K562 (cell line): ENCODE data around the gene CASR. TPM values are rescaled to one million over a fixed set of nuclear protein-coding genes. Genes with fewer than 3 reads are reported as not detected.

ENCODE experiments used
- ATAC-seq: fragments of 200-7000 bp; cut with Tn5 transposase; 3 replicates; pipeline ENCODE4 v1.9.1; 2020; ENCODE audit warnings: moderate library complexity
- BruUV-seq: library from RNA; stranded (reverse); fragments of 400-500 nt; replicated peaks from 2 replicates; lab custom pipeline; 2021; lab: Mats Ljungman, UMichigan
- CTCF ChIA-PET: fragments of 300-600 bp; formaldehyde crosslinking; extraction: SDS; loops from one replicate; lab custom pipeline; 2021; ENCODE audit warnings: low intra/inter-chr PET ratio; lab: Yijun Ruan, JAX
- POLR2A ChIA-PET: fragments of 300-600, 350-650 bp; sonication (Branson Sonifier 250); formaldehyde crosslinking; extraction: SDS; loops from one replicate; lab custom pipeline; 2021; ENCODE audit warnings: antibody characterized with exemption, inconsistent platforms; lab: Yijun Ruan, JAX
- DNase-seq, 4 experiments: peaks; one replicate each; pipeline versions ENCODE4 v3.0.0 to v3.0.0-alpha.2; 2011 to 2018; ENCODE audit warnings: low spot score in 3 of 4, mixed read lengths in 3 of 4; ENCODE audit errors: extremely low read depth in 1 of 4
- FAIRE-seq: peaks from 2 replicates; lab custom pipeline; 2011; peaks lifted over from hg19 to GRCh38; lab: Jason Lieb, UNC
- H2AFZ ChIP-seq: 2 replicates; pipeline ENCODE4 v1.6.0; 2011; ENCODE audit warnings: low read depth, low read length, control low read depth, inconsistent platforms
- H3K27ac ChIP-seq: fragments of 200-600 bp; 3 replicates; pipeline ENCODE4 v1.8.0; 2011; ENCODE audit warnings: low read depth, mild to moderate bottlenecking, control low read depth, inconsistent platforms, low read length, moderate library complexity, mixed read lengths; ENCODE audit errors: extremely low read depth
- H3K27me3 ChIP-seq, 2 experiments: fragments of 300-600 bp in 1 of 2; 2 replicates in 1 of 2; 3 replicates in 1 of 2; pipeline versions ENCODE4 v1.6.0 to v1.8.0; 2011; ENCODE audit warnings: inconsistent platforms in 2 of 2, low read length in 2 of 2, mild to moderate bottlenecking in 1 of 2, mixed read lengths in 1 of 2, moderate library complexity in 1 of 2; ENCODE audit not compliant: control insufficient read depth in 2 of 2, insufficient read depth in 2 of 2
- H3K36me3 ChIP-seq: fragments of 300-600 bp; 3 replicates; pipeline ENCODE4 v1.8.0; 2011; ENCODE audit warnings: mild to moderate bottlenecking, low read length, inconsistent platforms; ENCODE audit not compliant: control insufficient read depth, insufficient read depth
- H3K4me1 ChIP-seq, 2 experiments: fragments of 200-600 bp in 1 of 2; replicated peaks in 1 of 2; 2 replicates in 1 of 2; 3 replicates in 1 of 2; pipeline versions ENCODE4 v1.5.1 to v1.8.0; 2011; ENCODE audit warnings: inconsistent platforms in 2 of 2, low read length in 2 of 2, mild to moderate bottlenecking in 1 of 2, mixed read lengths in 1 of 2, moderate library complexity in 1 of 2; ENCODE audit not compliant: control insufficient read depth in 2 of 2, insufficient read depth in 2 of 2
- H3K4me2 ChIP-seq: 2 replicates; pipeline ENCODE4 v1.6.1; 2011; ENCODE audit warnings: low read length, control low read depth, inconsistent platforms, mixed read lengths; ENCODE audit not compliant: insufficient read depth
- H3K4me3 ChIP-seq: fragments of 200-600 bp; sonication (generic), shearing (Covaris generic); 2 replicates; pipeline ENCODE4 v1.5.1; 2016; ENCODE audit warnings: control low read depth, inconsistent platforms
- H3K79me2 ChIP-seq: fragments of 200-600 bp; 3 replicates; pipeline ENCODE4 v1.8.0; 2011; ENCODE audit warnings: low read length, inconsistent platforms; ENCODE audit not compliant: control insufficient read depth, insufficient read depth
- H3K9ac ChIP-seq, 2 experiments: 2 replicates each; pipeline versions ENCODE4 v1.6.0 to v1.6.1; 2011; ENCODE audit warnings: low read depth in 2 of 2, low read length in 2 of 2, control low read depth in 1 of 2, inconsistent platforms in 1 of 2, mild to moderate bottlenecking in 1 of 2, mixed read lengths in 1 of 2; ENCODE audit not compliant: insufficient read depth in 1 of 2
- H3K9me1 ChIP-seq: one replicate; pipeline ENCODE4 v1.6.0; 2011; ENCODE audit warnings: inconsistent platforms, mild to moderate bottlenecking, low read length, moderate library complexity; ENCODE audit not compliant: control insufficient read depth, insufficient read depth
- H3K9me3 ChIP-seq: replicated peaks from 2 replicates; pipeline ENCODE4 v1.5.1; 2011; ENCODE audit warnings: low read depth, low read length, inconsistent platforms; ENCODE audit not compliant: control insufficient read depth, insufficient read depth
- H4K20me1 ChIP-seq: replicated peaks from 2 replicates; pipeline ENCODE4 v1.6.1; 2011; ENCODE audit warnings: low read length, inconsistent platforms, mixed read lengths; ENCODE audit not compliant: control insufficient read depth, insufficient read depth
- COPS2 ChIP-seq: fragments of 450-650 bp; conservative IDR thresholded peaks from 2 replicates; pipeline ENCODE4 v1.6.1; 2016; ENCODE audit warnings: mild to moderate bottlenecking, moderate library complexity
- GABPB1 ChIP-seq: sonication (generic); formaldehyde crosslinking; IDR thresholded peaks from 2 replicates; pipeline ENCODE4 v1.8.0; 2022; ENCODE audit warnings: mild to moderate bottlenecking, missing genetic modification reagents
- HNRNPLL ChIP-seq: fragments of 200-400 bp; formaldehyde crosslinking; IDR thresholded peaks from 2 replicates; pipeline ENCODE4 v1.6.1; 2017; ENCODE audit warnings: low read length, low read depth, mild to moderate bottlenecking; ENCODE audit not compliant: poor library complexity, severe bottlenecking
- NONO ChIP-seq, 2 experiments: fragments of 200-400 bp in 1 of 2; fragments of 450-650 bp in 1 of 2; formaldehyde crosslinking in 1 of 2; IDR thresholded peaks; 2 replicates each; pipeline ENCODE4 v1.6.1; 2017; ENCODE audit warnings: low read depth in 2 of 2, mild to moderate bottlenecking in 2 of 2, moderate library complexity in 2 of 2, low read length in 1 of 2
- NRF1 ChIP-seq, 2 experiments: fragments of 450-650 bp; IDR thresholded peaks in 1 of 2; conservative IDR thresholded peaks in 1 of 2; 2 replicates each; pipeline ENCODE4 v1.6.1; 2014; ENCODE audit warnings: mild to moderate bottlenecking in 2 of 2
- OTX1 ChIP-seq: fragments of 450-650 bp; formaldehyde crosslinking; IDR thresholded peaks from 2 replicates; pipeline ENCODE4 v1.4.0; 2022; ENCODE audit warnings: mild to moderate bottlenecking
- PHB ChIP-seq: fragments of 250-450 bp; sonication (Bioruptor Pico); IDR thresholded peaks from 2 replicates; pipeline ENCODE4 v1.5.0; 2021
- U2AF1 ChIP-seq: fragments of 200-400 bp; formaldehyde crosslinking; optimal IDR thresholded peaks from 2 replicates; pipeline ENCODE3; 2017; ENCODE audit warnings: mild to moderate bottlenecking, low read depth, low read length, moderate library complexity
- ZC3H11A ChIP-seq: IDR thresholded peaks from 2 replicates; pipeline ENCODE4 v1.6.1; 2012; ENCODE audit warnings: low read depth, low read length, improper control_type of control experiment
- ZFX ChIP-seq: sonication (generic); formaldehyde crosslinking; IDR thresholded peaks from 2 replicates; pipeline ENCODE4 v1.8.0; 2022; ENCODE audit warnings: mild to moderate bottlenecking, missing genetic modification reagents, moderate library complexity
- ZNF184 ChIP-seq: sonication (generic); formaldehyde crosslinking; IDR thresholded peaks from 2 replicates; pipeline ENCODE4 v1.5.0; 2020; ENCODE audit warnings: missing genetic modification reagents
- WGBS: fragments of 100-300 bp; shearing (Covaris generic); methylation state at CpG from one replicate; pipeline ENCODE4 v1.1.6; 2016; ENCODE audit warnings: low coverage, mixed read lengths; ENCODE audit not compliant: insufficient coverage; ENCODE audit errors: missing lambda C conversion rate; 5-methylcytosine and 5-hydroxymethylcytosine counted together
- in situ Hi-C: fragments of 300-500 bp; cut with MboI; formaldehyde crosslinking; loops from 4 replicates; pipeline ENCODE4 v1.15.0; 2018; ENCODE audit warnings: inconsistent platforms, mixed read lengths
- intact Hi-C: fragments of 100-400 bp; cut with micrococcal nuclease; formaldehyde crosslinking; loops from 2 replicates; pipeline ENCODE4 v1.14.2; 2022
- polyA plus RNA-seq, 8 experiments: library from polyadenylated mRNA; depleted of rRNA in 4 of 8; stranded (reverse) in 5 of 8; unstranded in 3 of 8; fragments of >200 nt; fragmentation: Nextera tagmentation in 2 of 8; fragmentation: Illumina TruSeq in 1 of 8; extraction: Ambion mirVana in 2 of 8; extraction: Trizol in 1 of 8; gene quantifications; 2 replicates each; pipeline versions ENCODE4 v1.2.1 to v1.2.3, GENCODE V29; 2011 to 2014; ENCODE audit warnings: inconsistent platforms in 1 of 8, missing spikeins in 1 of 8
- total RNA-seq, 7 experiments: library from RNA; depleted of rRNA in 6 of 7; stranded (reverse); fragments of >200 nt in 6 of 7; fragmentation: Illumina TruSeq in 2 of 7; extraction: Trizol in 2 of 7; gene quantifications; 2 replicates each; pipeline versions ENCODE4 v1.2.1 to v1.2.3, GENCODE V29; 2011 to 2021; ENCODE audit warnings: low replicate concordance in 1 of 7
- TF ChIP-seq, protein P1 (sequence below): fragments of 450-650 bp; formaldehyde crosslinking; IDR thresholded peaks from 2 replicates; pipeline ENCODE4 v1.4.0; 2020; ENCODE audit warnings: mild to moderate bottlenecking, moderate library complexity
- TF ChIP-seq, protein P2 (sequence below): IDR thresholded peaks from 3 replicates; pipeline ENCODE4 v1.6.1; 2011; ENCODE audit warnings: borderline replicate concordance, mild to moderate bottlenecking, moderate library complexity; ENCODE audit not compliant: insufficient read length; ENCODE audit errors: extremely low read depth

The CASR gene
- total and polyA plus RNA-seq, 9 of the 15 experiments (the other 6 are each of a cell fraction or from before 2014, with no cell fraction given), result not detected

DNA sequence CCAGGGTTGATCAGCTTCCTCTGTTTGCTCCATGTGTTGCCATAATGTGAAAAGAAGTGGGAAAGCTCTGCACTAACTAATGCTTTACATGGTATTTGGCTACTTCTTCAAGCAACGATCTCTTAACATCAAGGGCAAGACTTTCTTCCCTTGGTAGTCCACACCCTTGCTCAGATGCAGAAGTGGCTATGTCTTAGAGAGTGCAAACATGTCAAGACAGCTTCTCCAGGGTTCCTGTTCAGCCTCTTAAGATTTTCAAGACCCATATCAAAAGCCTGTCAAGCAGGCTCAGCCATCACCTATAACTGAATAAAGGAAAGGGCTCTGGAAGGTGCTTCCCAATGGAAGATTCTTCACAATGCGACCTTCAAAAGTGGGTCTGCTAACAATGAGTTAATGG is 76.7 kb downstream of the CASR start:
- CTCF ChIA-PET, result interaction anchor here (0.7 kb wide), 1 partner anchor 46 kb away, joined by 3 read pairs; no protein-coding TSS in a partner anchor
- no peaks in the 10 kb centered on the region for H4K20me1 ChIP-seq
- H3K36me3 ChIP-seq, result no peaks in the 10 kb centered on the region
- H3K4me1 ChIP-seq, result no peaks in the 10 kb centered on the region
- H3K9ac ChIP-seq, result no peak overlapping the region
- H3K79me2 ChIP-seq, result no peaks in the 10 kb centered on the region
- no peak for DNase-seq
- ATAC-seq, result no peak
- H3K27me3 ChIP-seq, result peaks cover 5 to 15% of the 10 kb centered on the region in 2 experiments; a peak in 3 of 5 replicates
- TF ChIP-seq, protein P1, sequence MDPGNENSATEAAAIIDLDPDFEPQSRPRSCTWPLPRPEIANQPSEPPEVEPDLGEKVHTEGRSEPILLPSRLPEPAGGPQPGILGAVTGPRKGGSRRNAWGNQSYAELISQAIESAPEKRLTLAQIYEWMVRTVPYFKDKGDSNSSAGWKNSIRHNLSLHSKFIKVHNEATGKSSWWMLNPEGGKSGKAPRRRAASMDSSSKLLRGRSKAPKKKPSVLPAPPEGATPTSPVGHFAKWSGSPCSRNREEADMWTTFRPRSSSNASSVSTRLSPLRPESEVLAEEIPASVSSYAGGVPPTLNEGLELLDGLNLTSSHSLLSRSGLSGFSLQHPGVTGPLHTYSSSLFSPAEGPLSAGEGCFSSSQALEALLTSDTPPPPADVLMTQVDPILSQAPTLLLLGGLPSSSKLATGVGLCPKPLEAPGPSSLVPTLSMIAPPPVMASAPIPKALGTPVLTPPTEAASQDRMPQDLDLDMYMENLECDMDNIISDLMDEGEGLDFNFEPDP (CRISPR knock-in tag), result no peak
- TF ChIP-seq PHB (CRISPR knock-in tag), result no peak
- no peak for TF ChIP-seq GABPB1 (CRISPR knock-in tag)
- no peak for TF ChIP-seq U2AF1
- TF ChIP-seq, all 486 proteins: peak for 0
- H3K27ac ChIP-seq, result no peak overlapping the region
- no peak overlapping the region for H3K4me2 ChIP-seq
- in situ Hi-C loops, result no loop called here
- no peak for FAIRE-seq
- no peaks in the 10 kb centered on the region for H3K9me1 ChIP-seq
- no peak overlapping the region for H2AFZ ChIP-seq
- no TSS peak for BruUV-seq
- H3K9me3 ChIP-seq, result no peaks in the 10 kb centered on the region
- POLR2A ChIA-PET, result no interaction called here
- intact Hi-C loops, result no loop called here
- 4% methylated on average over 2 of the region's 2 CpGs for WGBS
- H3K4me3 ChIP-seq, result no peak overlapping the region

DNA sequence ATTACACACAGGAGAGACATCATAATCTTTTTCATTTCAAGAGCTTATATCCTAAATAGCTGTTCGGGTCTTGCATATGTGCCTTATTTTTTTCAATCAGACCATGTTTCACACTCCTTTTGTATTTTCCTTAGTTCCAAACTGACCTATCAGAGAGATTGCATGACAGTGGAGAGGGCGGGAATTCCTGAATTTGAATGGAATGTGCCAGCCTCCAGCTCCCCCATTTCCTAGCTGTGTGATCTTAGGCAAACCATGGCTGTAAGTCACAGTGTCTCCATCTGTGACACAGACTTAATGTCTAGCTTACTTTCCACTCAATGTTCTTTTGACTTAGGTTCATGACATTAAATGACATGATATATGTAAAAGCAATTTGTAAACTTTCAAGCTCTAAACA is 79.6 kb downstream of the CASR start:
- H3K9ac ChIP-seq, result no peak overlapping the region
- BruUV-seq, result no TSS peak
- no peak overlapping the region for H3K27ac ChIP-seq
- peaks cover 5 to 11% of the 10 kb centered on the region in 2 experiments; a peak in 3 of 5 replicates for H3K27me3 ChIP-seq
- no peaks in the 10 kb centered on the region for H4K20me1 ChIP-seq
- H3K4me1 ChIP-seq, result no peaks in the 10 kb centered on the region
- ChIA-PET CTCF (no interaction called here), POLR2A (no interaction called here)
- no peak overlapping the region for H2AFZ ChIP-seq
- no peaks in the 10 kb centered on the region for H3K36me3 ChIP-seq
- intact Hi-C loops (no loop called here), in situ Hi-C loops (no loop called here)
- no peaks in the 10 kb centered on the region for H3K79me2 ChIP-seq
- 5% methylated on average over 2 of the region's 2 CpGs for WGBS
- H3K9me3 ChIP-seq, result no peaks in the 10 kb centered on the region
- H3K9me1 ChIP-seq, result no peaks in the 10 kb centered on the region
- no peak overlapping the region for H3K4me2 ChIP-seq
- no peak overlapping the region for H3K4me3 ChIP-seq
- DNase-seq (no peak), ATAC-seq (no peak), FAIRE-seq (no peak)
- TF ChIP-seq ZNF184 (CRISPR knock-in tag), result no peak
- no peak for TF ChIP-seq HNRNPLL
- TF ChIP-seq, protein P2, sequence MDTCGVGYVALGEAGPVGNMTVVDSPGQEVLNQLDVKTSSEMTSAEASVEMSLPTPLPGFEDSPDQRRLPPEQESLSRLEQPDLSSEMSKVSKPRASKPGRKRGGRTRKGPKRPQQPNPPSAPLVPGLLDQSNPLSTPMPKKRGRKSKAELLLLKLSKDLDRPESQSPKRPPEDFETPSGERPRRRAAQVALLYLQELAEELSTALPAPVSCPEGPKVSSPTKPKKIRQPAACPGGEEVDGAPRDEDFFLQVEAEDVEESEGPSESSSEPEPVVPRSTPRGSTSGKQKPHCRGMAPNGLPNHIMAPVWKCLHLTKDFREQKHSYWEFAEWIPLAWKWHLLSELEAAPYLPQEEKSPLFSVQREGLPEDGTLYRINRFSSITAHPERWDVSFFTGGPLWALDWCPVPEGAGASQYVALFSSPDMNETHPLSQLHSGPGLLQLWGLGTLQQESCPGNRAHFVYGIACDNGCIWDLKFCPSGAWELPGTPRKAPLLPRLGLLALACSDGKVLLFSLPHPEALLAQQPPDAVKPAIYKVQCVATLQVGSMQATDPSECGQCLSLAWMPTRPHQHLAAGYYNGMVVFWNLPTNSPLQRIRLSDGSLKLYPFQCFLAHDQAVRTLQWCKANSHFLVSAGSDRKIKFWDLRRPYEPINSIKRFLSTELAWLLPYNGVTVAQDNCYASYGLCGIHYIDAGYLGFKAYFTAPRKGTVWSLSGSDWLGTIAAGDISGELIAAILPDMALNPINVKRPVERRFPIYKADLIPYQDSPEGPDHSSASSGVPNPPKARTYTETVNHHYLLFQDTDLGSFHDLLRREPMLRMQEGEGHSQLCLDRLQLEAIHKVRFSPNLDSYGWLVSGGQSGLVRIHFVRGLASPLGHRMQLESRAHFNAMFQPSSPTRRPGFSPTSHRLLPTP, result no peak
- TF ChIP-seq ZC3H11A, result no peak
- no peak for TF ChIP-seq COPS2
- TF ChIP-seq NRF1 (conservative IDR thresholded peaks at IDR 0.05 in 1 of 2, IDR thresholded peaks at IDR 0.05 in 1 of 2), result no peak
- no peak for TF ChIP-seq ZFX
- no peak for TF ChIP-seq NONO (IDR thresholded peaks at IDR 0.05; ENCODE audit: low read depth in 2 of 2, low read length in 1 of 2)
- TF ChIP-seq OTX1 (CRISPR knock-in tag), result no peak
